Left lobe of liver (tissue), 2 donors: ENCODE measurements around the gene SFTPD. TPM values are rescaled to one million over a fixed set of nuclear protein-coding genes. Genes with fewer than 3 reads are reported as not detected.

Experiments used
- ATAC-seq: fragments of 200-7000 bp; cut with Tn5 transposase; one replicate; pipeline ENCODE4 v1.9.1; 2020; ENCODE audit warnings: mild to moderate bottlenecking, moderate library complexity
- DNase-seq: peaks from one replicate; pipeline ENCODE4 v3.0.0-alpha.2; 2020; ENCODE audit warnings: low spot score
- total RNA-seq: library from RNA; stranded (reverse); gene quantifications from one replicate; pipeline ENCODE4 v1.2.1, GENCODE V29; 2021
- donor health status: DM: no; HTN: no; CAD: no; lungs with moderate emphysema.
- donor health status: DM: no; HTN: yes; CAD: no.

SFTPD gene
- total RNA-seq, 1 donor from 2014 or later, result 0.73 TPM

DNA sequence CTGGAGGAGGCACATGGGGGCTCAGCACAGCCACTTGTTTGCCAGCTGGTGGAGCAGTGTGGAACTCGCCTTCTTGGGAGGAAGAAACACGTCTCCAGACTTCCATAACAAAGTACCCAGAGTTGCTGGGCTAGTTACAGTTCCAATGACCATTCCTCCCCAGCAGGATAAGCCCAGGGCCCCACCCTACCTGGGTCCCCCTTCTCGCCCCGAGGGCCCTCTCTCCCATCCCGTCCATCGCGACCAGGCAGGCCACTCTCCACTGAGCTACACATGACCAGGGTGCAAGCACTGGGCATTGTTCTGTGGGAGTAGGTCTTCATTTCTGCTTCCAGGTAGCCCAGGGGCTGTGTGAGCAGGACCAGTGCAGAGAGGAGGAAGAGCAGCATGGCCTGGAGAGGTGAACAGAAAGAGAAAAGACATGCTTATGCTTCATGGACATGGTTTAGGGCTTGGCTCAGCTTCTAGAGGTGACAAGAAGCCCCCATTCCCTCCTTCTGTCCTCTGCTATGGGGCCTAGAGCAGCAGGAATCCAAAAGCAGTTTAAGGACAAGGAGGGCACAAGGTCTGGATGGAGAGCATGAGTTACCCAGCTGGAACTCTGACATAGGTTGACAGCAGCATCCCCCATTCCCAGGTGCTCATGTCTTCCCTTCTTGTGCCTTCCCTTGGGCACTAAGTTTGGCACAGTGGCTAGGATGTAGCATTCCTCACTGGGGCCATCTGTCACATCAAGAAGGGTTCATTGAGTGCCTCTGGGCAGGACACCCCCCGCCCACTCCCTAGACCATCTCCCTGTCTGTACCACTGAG lies 2.4 kb downstream of the SFTPD start:
- DNase-seq (no peak), ATAC-seq (no peak)

DNA sequence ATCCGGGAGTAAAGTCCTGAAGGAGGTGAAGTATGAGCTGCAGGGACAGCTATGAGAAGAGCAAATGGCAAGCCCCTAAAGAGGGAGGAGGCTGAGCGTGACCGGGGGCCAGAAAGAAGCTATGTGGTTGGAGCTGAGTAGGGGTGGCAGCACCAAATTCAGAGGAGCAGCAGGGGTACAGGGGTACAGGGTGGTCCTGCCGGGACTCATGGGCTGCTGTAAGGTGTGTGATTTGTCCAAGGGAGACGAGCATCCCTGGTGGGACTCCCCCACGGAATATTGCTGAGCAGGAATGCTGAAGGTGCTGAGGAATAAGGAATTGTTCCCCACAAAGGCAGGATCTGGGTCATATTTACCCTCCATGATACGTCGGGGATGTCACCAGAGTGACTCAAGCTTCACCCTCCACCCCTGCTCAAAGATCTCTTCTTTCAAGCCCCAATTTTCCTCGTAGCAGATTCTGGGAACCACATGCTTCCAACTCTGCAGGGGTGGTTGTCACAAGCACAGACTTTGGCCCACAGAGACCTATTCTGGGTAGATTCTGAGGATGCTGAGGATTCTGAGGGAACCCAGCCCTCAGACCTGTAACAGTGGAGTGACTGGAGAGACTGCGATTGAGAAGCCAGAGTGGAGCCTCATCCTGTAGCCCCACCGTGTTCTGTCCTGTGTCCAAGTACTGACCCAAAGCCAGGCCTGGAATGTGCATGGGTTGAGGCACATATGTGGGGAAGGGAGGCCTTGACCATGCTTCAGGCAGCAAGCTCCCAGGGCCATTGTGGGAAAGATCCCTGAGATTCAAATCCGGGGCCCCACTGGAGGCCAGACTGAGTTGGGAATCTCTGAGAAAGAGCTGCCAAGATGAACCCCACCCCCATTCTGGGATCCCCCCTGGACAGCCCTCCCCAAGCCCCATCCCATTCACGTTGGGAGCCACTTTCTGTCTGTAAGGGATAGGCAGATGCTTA lies 4.2 kb downstream of the SFTPD start:
- no peak for ATAC-seq
- DNase-seq, result no peak

DNA sequence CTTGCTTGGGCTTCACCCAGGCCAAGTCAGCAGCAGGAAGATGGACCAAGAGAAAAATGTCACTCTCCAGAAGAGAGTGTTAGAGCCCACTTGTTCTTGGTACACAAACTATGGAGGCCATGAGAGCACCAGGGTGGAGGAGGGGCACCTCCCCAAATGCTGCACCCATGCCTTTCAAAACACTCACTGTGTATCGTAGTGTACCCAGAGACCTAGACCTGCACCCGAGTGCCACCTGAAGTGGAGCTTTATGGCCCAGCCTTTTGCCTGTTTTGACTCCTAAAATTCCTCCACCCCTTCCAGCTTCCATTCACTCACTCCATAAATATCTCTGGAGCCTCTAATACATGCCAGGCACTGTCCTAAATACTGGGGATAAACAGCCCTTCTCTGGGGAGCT lies 5.0 kb downstream of the SFTPD start:
- DNase-seq, result no peak
- no peak for ATAC-seq

DNA sequence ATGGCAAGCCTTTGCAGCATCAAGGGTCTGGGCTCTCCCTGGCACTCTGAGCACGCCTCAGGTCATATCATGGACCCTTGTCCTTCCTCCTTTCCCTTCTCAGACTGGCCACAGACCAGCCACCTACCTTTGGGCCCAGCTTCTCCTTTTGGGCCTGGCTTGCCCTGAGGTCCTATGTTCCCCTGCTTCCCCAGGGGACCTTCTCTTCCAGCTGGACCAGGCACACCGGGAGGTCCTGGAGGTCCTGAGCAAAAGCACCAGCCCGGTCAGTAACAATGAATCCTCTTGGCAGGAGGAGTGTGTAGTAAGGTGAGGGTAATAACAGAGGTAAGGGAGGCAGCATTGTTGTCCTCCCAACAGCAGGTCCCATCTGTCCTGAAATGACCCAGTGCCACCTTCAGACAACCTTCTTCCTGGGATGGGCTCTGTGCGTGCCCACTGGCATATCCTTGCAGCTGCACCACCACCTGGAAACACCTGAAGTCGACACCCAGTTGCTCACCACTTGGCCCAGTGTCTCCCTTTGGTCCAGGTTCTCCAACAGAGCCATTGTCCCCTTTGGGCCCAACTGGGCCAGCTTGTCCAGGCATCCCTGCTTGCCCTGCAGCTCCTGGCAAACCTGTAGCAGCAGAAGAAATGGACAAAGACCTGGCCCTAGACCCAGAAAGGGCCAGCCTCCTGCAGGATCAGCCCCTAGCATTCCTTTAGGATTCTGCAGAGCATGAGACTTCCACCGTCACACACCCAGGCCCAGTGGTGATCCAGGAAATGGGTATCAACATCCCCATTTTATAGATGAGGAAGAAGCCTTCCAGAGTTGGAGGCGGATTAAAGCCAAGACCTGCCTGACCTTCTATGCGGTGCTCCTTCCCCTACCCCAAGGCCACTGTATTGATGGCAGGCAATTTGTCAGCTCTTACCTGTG lies 6.4 kb downstream of the SFTPD start:
- DNase-seq (no peak), ATAC-seq (no peak)

DNA sequence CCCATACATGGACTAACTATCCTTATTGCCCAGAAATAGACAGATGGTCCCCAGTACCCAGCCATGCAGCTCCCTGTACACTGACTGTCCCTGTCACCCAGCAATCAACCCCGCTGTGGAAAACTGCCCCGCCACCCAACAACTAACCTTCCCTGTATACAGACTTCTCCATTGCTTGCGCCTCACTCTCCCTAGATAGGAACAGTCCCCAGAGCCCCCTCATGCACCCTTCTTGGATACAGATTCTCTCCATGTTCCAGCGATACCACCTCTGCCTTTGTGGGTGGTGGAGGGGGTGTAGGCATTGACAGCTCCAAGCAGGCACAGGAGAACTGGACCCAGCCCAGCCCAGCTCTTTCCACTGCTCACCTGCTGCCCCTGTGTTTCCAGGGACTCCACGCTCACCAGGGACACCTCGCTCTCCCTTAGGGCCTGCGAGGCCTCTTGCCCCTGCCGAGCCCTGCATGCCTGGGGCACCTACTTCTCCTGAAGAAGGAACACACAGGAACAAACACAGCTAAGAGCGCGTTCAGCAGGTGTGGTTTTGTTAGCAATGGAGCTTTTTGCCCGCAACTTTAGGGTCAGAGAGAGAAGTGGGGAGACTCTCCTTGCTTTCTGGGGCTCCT lies 7.2 kb downstream of the SFTPD start:
- DNase-seq, result no peak
- ATAC-seq, result no peak

DNA sequence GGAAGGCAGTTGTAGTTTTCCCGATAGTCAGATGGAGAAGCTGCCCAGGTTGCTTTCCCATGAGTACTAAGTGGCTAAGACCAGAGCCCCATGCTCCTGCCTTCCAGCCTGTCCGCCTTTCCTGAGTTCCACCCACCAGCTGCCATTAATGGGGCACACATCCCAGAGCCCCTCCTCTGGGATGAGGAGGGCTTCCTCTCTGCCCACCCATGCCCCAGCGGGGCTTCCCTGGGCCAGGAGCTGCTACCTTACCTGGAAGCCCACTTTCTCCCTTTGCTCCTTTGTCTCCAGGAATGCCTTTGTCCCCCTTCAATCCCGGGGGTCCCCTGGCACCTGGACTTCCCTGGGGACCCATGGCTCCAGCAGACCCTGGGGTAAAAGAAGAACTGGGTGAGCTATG lies 7.8 kb downstream of the SFTPD start:
- ATAC-seq, result no peak
- no peak for DNase-seq

DNA sequence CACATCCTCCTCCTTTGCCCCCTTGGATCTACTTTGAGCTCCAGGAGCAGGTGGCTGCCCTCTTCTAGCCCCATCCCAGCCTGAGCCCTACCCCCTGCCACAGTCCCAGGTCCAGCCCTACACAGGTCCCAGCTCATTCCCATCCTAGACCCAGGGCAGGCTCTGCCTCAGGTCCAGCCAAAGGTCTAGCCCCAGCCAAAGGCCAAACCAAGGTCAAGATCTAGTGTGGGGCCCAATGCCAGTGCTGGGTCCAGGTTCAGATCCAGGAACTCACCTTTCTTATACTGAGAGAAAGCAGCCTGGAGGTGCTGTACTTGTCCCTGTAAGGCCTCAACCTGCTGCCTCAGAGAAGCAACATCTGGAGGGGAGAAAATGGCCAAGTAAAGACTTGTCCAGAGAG lies 8.5 kb downstream of the SFTPD start:
- ATAC-seq (no peak), DNase-seq (no peak)

DNA sequence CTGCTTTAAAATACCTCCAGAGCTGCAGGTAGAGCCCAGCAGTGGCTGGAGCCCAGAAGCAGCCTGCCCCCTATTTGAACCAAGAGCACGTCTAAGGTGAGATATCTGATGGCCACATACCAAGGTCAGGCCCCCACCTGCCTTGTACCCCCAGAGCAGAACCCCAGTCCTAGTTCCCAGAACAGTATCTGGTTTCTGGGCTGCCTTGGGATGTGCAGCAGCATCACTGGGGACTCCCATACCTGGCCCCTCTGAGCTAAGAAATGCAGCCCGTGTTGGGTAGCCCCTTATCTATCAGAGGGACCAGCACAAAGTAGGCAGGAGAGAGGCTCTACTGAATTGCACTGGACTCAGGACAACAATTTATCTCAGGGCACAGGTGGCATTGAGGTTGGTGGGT lies 8.9 kb downstream of the SFTPD start:
- no peak for DNase-seq
- no peak for ATAC-seq

DNA sequence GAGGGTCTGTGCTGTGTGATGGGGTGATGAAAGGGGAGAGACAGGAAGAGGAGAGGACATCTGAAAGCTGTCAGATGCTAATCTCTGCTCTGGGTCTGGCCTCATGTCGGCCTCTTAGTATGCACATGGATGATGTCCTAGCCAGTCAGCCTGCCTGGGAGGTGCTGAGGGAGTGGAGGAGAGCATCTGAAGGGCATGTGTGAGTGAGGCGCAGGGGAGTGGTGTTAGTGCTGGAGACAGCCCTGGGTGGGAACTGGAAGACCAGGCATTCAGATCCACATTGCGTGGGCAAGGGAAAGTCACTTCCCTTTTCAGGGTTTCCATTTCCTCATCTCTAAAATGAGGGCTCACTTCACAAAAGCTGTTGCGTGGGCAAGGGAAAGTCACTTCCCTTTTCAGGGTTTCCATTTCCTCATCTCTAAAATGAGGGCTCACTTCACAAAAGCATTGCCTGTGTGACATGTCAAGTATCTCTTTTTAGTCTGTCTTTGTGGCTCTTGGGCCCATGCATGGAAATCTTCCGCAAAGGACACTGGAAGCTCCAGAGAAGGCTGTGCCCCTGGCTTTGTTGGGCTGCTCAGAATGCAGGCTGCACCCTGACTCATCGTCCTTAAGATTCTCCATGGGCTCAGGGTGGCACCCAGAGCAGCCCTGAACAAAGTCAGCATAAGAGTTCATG lies 10.0 kb downstream of the SFTPD start:
- no peak for DNase-seq
- peak; percentile 65 for ATAC-seq

DNA sequence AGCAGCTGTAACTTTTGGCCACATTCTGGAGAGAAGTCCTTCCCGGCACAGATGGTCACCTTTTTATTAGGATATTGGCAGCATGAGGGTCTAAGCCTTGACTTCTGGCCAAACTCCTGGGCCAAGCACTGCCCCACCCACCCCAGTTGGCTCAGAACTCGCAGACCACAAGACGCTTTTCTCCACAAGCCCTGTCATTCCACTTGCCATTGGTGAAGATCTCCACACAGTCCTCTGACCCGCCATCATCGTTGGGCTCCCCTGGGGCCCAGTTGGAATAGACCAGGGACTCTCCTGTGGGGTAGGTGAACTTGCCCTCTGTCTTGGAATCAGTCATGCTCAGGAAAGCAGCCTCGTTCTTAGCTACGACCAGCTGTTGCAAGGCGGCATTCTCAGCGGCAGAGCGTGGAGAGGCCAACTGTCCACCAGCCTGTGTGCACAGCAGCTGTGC lies 11.2 kb downstream of the SFTPD start:
- no peak for DNase-seq
- ATAC-seq, result no peak

DNA sequence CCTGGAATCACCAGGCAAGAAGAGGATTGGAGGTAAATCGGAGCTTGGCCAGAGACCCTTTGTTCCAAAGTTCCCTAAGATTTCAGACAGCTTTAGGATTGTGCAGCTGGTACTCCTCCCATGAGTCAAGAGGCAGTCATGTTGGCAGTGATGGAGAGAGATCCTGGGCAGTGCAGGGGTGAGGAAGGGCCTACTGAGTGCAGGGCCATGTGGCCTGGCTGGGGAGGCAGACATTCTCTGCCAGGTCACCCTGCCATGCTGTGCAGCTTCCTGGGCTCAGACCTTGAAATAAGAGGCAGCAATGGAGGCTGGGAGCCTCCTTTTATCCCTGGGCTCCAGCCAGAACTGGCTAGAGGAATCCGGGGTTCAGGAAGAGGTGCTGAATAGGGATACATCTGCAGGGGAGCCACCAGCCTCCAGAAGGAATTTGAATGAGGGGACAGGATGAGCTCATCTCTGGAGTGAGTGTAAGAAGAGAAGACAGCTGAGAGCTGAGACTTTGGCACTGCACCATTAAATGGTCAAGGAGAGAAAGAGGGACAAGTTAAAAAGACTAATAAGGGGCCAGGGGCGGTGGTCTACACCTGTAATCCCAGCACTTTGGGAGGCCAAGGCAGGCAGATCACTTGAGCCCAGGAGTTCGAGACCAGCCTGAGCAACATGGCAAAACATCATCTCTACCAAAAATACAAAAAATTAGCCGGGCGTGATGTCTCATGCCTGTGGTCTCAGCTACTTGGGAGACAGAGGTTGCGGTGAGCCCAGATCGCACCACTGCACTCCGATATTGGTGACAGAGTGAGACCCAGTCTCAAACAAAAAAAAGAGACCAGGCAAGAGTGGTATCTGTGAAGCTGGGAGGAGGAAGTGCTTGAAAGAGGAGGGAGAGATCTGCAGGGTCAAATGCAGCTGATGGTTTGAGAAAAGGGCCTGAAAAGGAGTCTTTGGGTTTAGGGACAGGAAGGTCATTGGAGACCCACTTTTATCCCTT lies 12.0 kb downstream of the SFTPD start:
- ATAC-seq (no peak), DNase-seq (no peak)

DNA sequence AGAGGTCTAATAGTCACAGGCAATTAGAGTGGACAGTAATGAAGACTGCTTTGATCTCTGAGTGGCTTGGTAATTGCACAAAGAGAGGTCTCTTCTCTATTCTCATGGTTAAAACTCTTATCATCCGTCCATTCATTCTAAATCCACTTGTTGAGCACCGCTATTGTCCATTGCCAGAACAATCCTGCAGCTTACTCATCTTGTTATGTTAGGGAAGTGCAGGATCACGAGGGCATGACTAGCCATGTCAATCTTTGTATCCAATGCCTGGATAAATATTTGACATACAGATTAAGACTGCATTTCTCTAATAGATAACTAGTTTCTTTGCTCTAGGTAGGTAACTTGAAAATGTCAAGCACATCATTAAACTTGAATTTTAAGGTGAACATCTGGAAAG lies 14.9 kb downstream of the SFTPD start:
- ATAC-seq, result no peak
- DNase-seq, result no peak

DNA sequence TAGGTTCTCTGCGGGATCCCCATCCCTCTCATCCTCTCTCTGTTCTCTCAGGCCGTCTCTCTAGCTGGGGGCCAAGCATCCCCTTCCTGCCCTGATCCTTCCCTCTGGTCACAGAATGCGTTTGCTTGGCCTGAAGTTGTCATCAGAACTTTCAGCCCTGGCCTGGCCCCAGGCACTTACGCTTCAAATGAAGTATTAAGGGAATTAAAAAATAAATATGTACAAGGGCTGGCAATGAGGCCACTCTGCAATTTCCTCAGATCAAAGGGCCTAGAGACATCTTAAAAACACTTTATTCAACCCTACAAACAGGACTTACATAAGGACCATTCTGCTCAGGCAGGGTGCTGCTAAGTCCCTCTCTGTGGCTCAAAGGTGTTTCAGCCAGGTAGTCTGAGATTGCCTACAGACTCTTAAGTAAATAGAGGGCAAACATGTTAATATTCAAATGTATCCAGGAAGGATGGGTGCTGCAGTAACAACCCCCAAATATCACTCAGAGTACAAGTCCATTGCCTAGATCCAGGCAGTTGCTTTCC lies 16.0 kb downstream of the SFTPD start:
- no peak for DNase-seq

DNA sequence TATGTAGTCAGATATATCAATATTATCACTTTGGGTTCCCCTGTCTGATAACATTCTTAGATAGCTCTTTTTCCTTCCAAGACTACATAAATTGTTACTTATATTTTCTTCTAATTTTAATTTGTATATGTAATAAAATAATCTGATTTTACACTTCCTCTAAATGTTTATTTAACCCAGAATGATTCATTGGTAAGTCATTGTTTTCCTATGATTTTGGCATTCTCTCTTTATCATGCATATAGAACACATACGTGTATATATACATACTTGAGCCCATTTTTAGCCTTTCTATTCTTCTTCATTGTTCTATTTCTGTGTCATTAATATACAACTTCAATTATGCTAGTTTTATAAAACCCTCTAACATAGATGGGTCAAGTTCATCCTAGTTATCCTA lies 16.6 kb downstream of the SFTPD start:
- no peak for ATAC-seq
- no peak for DNase-seq

More for the DNA sequence above, 16.0 kb downstream of the SFTPD start:
- ATAC-seq, result no peak

DNA sequence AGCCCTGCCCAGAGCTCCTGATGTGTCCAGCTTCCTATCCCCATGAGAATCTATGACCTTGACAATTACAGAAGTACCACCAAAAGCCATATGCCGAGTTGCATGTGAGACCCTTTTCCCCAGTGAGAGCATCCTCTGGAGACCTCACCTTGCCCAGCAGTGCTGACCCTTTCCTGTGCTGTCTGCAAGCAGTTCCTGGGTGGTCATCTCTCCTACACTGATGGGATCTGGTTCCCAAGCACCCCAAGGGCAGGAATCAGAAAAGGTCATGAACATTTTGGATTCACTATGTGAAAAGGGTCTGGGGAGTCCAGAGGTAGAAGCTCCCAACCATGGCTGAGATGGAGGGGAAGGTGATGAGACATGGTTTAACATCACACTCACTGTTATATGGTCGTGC lies 18.2 kb downstream of the SFTPD start:
- DNase-seq (no peak), ATAC-seq (no peak)

DNA sequence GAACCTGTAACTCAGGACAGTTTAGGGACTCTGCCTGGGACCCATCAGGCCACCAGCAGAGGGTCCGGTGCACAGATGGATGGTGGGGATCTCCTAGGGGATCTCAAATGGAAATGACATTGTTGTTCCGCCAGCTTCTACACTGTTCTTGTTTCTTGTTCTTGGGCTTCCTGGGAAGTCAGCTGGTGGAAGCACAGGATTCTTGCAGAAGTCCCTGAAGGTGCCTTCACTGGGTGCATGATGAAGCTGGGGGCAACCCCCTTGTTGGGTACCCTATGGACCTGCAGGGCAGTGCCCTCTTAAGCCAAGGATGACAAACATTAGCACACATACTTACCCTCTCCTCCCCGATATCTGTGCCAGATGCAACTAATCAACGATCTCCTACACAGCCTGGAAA lies 18.6 kb downstream of the SFTPD start:
- ATAC-seq, result no peak

DNA sequence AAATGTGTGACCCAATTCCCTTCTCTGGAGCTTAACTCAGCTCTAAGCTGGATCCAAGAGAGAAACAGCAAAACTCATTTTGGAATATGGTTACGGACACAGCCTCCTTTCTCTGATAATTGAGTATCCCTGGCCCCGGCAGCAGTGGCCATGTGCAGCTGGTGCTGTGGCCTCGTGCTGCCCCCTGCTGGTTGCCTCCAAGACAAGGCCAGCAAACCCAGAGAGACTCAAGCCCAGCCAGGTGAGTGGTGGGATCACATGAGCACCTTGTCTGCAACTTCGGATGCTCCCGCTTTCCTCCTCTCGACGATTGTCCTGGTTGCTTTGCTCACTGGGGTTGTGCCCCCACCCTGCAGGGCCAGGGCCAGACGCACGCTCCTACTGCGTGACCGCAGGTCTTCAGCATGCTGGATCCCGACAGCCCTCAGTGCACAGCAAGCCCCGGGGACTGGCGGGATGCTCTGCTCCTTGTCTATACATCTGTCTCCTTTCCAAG lies 19.4 kb downstream of the SFTPD start:
- ATAC-seq (peak; percentile 72), DNase-seq (peak; percentile 86)

More for the DNA sequence above, 18.6 kb downstream of the SFTPD start:
- DNase-seq, result no peak

DNA sequence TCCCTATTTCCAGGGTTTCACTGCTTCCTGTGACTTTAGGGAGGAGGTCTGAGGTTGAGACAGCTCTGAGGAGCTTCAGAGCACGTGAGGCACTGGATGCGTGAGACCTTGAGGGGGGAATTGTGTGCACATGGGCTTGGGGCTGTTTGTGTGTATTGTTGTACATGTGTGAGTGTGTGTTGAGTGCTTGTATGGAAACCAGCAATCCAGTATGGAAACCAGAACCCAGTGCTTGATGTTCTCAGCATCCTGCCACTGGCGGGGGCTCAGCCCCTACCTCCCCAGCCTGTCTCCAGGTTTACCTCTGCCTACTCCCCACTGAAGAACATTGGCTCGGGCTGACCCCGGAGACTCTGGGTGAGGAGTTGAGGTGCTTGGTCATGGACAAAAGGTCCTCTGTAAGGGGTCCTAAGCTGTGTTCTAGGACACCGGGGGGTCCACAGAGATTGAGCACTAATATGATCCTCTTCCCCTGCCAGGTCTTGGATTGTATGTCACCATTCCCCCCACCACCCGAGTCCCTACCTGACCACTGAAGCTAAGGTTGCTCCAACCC lies 20.8 kb downstream of the SFTPD start:
- DNase-seq (no peak), ATAC-seq (no peak)
